DND-41 (cell line): ENCODE results near the gene KCTD11.

Experiments used
- EZH2 ChIP-seq: IDR thresholded peaks from 3 replicates; pipeline ENCODE4 v1.6.1; 2012; ENCODE audit warnings: borderline replicate concordance, low read depth, mild to moderate bottlenecking, moderate library complexity, low read length, inconsistent platforms; ENCODE audit not compliant: severe bottlenecking
- TF ChIP-seq, protein P1 (sequence below): IDR thresholded peaks from 2 replicates; pipeline ENCODE4 v1.5.1; 2012; ENCODE audit warnings: borderline replicate concordance, low read length, moderate library complexity, mild to moderate bottlenecking; ENCODE audit not compliant: poor library complexity, severe bottlenecking; ENCODE audit errors: extremely low read depth

DNA sequence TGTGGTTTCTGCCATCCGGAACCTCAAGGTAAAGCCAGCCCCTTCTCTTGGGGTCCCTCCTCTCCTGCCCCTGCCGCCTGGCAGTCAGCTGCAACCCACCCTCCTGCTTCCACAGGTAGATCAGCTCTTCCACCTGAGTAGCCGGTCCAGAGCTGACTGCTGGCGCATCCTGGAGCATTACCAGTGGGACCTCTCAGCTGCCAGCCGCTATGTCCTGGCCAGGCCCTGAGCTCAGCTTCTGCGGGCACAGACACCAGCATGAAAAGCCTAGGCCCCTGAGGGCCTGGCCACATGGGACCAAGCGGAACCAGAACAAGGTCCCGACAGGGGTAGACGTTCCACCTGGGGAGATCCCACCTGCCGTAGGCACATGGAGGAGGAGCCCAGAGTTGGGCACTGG, 36.9 kb downstream of the KCTD11 start:
- TF ChIP-seq, protein P1, sequence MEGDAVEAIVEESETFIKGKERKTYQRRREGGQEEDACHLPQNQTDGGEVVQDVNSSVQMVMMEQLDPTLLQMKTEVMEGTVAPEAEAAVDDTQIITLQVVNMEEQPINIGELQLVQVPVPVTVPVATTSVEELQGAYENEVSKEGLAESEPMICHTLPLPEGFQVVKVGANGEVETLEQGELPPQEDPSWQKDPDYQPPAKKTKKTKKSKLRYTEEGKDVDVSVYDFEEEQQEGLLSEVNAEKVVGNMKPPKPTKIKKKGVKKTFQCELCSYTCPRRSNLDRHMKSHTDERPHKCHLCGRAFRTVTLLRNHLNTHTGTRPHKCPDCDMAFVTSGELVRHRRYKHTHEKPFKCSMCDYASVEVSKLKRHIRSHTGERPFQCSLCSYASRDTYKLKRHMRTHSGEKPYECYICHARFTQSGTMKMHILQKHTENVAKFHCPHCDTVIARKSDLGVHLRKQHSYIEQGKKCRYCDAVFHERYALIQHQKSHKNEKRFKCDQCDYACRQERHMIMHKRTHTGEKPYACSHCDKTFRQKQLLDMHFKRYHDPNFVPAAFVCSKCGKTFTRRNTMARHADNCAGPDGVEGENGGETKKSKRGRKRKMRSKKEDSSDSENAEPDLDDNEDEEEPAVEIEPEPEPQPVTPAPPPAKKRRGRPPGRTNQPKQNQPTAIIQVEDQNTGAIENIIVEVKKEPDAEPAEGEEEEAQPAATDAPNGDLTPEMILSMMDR: no peak
- TF ChIP-seq EZH2: no peak
